Ishikawa (cell line): ENCODE data around the gene AHCYL2.

Experiments used
- CEBPB ChIP-seq: IDR thresholded peaks from 2 replicates; pipeline ENCODE4 v1.6.1; 2012
- CREB1 ChIP-seq: IDR thresholded peaks from 2 replicates; pipeline ENCODE4 v1.6.1; 2012; ENCODE audit warnings: low read depth
- EGR1 ChIP-seq: IDR thresholded peaks from 2 replicates; pipeline ENCODE4 v1.6.1; 2012
- EP300 ChIP-seq: IDR thresholded peaks from 2 replicates; pipeline ENCODE4 v1.6.1; 2012; ENCODE audit warnings: borderline replicate concordance
- FOXM1 ChIP-seq: IDR thresholded peaks from 2 replicates; pipeline ENCODE4 v1.6.1; 2012; ENCODE audit warnings: low read depth, borderline replicate concordance
- MAX ChIP-seq: IDR thresholded peaks from 2 replicates; pipeline ENCODE4 v1.6.1; 2012
- NFIC ChIP-seq: IDR thresholded peaks from 2 replicates; pipeline ENCODE4 v1.6.1; 2012
- RAD21 ChIP-seq: IDR thresholded peaks from 2 replicates; pipeline ENCODE4 v1.6.1; 2012; ENCODE audit warnings: low read depth
- REST ChIP-seq: IDR thresholded peaks from 2 replicates; pipeline ENCODE4 v1.6.1; 2012; ENCODE audit warnings: low read depth, mild to moderate bottlenecking
- TAF1 ChIP-seq: IDR thresholded peaks from 2 replicates; pipeline ENCODE4 v1.6.1; 2012; ENCODE audit warnings: low read depth, mild to moderate bottlenecking
- TCF12 ChIP-seq: IDR thresholded peaks from 2 replicates; pipeline ENCODE4 v1.6.1; 2012; ENCODE audit warnings: low read depth
- TEAD4 ChIP-seq: IDR thresholded peaks from 2 replicates; pipeline ENCODE4 v1.6.1; 2012
- USF1 ChIP-seq: IDR thresholded peaks from 2 replicates; pipeline ENCODE4 v1.6.1; 2012
- YY1 ChIP-seq: IDR thresholded peaks from 2 replicates; pipeline ENCODE4 v1.6.1; 2012; ENCODE audit warnings: low read depth
- ZBTB7A ChIP-seq: IDR thresholded peaks from 2 replicates; pipeline ENCODE4 v1.6.1; 2012; ENCODE audit warnings: low read depth

Gene AHCYL2

DNA sequence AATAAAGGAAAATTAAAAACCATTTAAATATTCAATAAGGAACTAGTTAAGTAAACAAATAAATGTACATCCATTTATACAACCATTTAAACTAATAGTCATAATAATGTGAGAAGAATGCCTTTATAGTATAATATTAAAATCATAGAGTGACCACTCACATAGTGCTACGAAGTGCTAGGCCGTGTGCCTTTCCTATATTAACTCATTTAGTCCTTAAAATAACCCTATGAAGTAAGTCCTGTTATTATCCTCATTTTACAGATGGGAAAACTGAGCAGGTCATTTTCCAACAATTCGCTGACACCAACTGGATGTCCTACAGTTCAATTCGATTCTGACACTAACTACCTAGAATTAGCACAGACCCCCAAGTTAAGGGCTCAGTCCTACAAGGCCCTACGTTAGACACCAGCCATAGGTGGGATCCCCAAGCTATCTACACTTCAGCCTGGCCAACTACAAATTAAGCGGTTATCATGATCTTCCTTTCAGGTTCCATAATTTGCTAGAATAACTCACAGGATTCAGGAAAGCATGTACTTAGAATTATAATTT lies 213.5 kb downstream of the AHCYL2 start:
- no peak for TF ChIP-seq RAD21
- no peak for TF ChIP-seq CEBPB
- no peak for TF ChIP-seq ZBTB7A
- TF ChIP-seq YY1, result no peak
- TF ChIP-seq EGR1, result no peak
- TF ChIP-seq EP300, result no peak
- no peak for TF ChIP-seq FOXM1
- TF ChIP-seq MAX, result no peak
- no peak for TF ChIP-seq TEAD4
- TF ChIP-seq NFIC, result no peak
- no peak for TF ChIP-seq USF1
- no peak for TF ChIP-seq REST
- TF ChIP-seq CREB1, result no peak
- TF ChIP-seq TCF12, result no peak
- no peak for TF ChIP-seq TAF1

- no peak for TF ChIP-seq YY1
- no peak for TF ChIP-seq TEAD4
- TF ChIP-seq TAF1, result no peak
- TF ChIP-seq FOXM1, result no peak
- TF ChIP-seq EGR1, result no peak
- TF ChIP-seq CREB1, result no peak
- no peak for TF ChIP-seq ZBTB7A
- no peak for TF ChIP-seq REST
- no peak for TF ChIP-seq MAX
- no peak for TF ChIP-seq RAD21
- TF ChIP-seq USF1, result no peak
- no peak for TF ChIP-seq EP300
These were observed 214.2 kb downstream of the AHCYL2 start for GRCh38 chr7:129438839-129439651.

GRCh38 chr7:129439963-129440625 lies 215.3 kb downstream of the AHCYL2 start:
- no peak for TF ChIP-seq TEAD4
- no peak for TF ChIP-seq CREB1
- TF ChIP-seq EGR1, result no peak
- TF ChIP-seq RAD21, result no peak
- TF ChIP-seq EP300, result no peak
- TF ChIP-seq MAX, result no peak
- no peak for TF ChIP-seq CEBPB
- TF ChIP-seq ZBTB7A, result no peak
- TF ChIP-seq TCF12, result no peak
- no peak for TF ChIP-seq FOXM1
- TF ChIP-seq USF1, result no peak
- TF ChIP-seq NFIC, result no peak
- no peak for TF ChIP-seq YY1
- TF ChIP-seq REST, result no peak
- no peak for TF ChIP-seq TAF1
